ENCODE measurements around the gene TTLL7. TPM values are rescaled to one million over a fixed set of nuclear protein-coding genes. Genes with fewer than 3 reads are reported as not detected.
A peak's percentile ranks its signal among the peaks of the same experiment; 100 is the strongest.

The TTLL7 gene
- total and polyA plus RNA-seq, 8 donors = 3.9 to 15.0 (median 6.4) TPM

DNA sequence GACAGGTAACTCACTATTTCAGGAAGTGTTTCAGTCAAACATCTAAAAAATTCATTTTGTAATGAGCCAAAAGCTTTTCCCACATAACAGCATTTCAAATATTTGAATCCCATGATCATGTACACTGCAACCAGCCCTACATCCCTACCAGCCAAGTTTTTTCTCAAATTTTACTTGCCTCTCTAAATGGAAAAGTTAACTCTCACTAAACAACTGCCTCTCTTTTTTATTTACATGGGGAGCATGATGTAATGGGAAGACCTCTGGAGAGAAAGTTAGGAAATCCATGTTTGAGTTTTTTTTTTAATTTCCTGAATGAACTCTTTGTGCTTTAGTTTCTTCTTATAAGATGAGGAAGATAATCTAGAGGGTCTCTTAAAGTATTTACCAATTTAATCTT lies 70.5 kb downstream of the TTLL7 start:
- Histone ChIP-seq H3K36me3 (no peaks in the 10 kb centered on the region), H3K27ac (no peak overlapping the region), H3K9me3 (no peaks in the 10 kb centered on the region), H3K27me3 (no peaks in the 10 kb centered on the region), H3K4me3 (no peak overlapping the region), H3K4me1 (no peaks in the 10 kb centered on the region)
- intact Hi-C loops (cut with DNase I) = no loop called here
- TF ChIP-seq, protein P1, sequence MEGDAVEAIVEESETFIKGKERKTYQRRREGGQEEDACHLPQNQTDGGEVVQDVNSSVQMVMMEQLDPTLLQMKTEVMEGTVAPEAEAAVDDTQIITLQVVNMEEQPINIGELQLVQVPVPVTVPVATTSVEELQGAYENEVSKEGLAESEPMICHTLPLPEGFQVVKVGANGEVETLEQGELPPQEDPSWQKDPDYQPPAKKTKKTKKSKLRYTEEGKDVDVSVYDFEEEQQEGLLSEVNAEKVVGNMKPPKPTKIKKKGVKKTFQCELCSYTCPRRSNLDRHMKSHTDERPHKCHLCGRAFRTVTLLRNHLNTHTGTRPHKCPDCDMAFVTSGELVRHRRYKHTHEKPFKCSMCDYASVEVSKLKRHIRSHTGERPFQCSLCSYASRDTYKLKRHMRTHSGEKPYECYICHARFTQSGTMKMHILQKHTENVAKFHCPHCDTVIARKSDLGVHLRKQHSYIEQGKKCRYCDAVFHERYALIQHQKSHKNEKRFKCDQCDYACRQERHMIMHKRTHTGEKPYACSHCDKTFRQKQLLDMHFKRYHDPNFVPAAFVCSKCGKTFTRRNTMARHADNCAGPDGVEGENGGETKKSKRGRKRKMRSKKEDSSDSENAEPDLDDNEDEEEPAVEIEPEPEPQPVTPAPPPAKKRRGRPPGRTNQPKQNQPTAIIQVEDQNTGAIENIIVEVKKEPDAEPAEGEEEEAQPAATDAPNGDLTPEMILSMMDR (IDR thresholded peaks at IDR 0.05) = no peak
- peak in 1 of 4 donors; percentile 6 for DNase-seq
- ATAC-seq = peak; percentile 42

DNA sequence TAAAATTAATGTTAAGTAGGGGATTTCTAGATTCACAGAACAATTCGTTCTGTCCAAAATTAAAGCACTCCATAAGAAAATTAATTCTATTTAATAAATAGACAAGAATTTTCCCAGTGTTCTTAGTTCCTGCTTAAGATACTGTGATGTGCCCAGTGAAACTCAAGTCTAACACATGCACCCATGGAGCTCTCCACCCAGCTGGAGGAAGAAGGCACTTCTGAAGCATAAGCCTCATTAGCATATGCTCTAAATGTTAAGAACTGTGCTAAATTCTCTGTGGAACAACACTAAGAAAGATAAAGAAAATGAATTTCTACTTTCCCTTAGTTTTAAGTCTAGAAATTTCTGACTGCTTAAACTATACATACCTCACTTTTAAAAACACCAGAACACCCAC lies 71.2 kb downstream of the TTLL7 start:
- H3K27ac ChIP-seq = no peak overlapping the region
- no peaks in the 10 kb centered on the region for H3K9me3 ChIP-seq
- DNase-seq (no peak), ATAC-seq (peak; percentile 46)
- H3K4me1 ChIP-seq = no peaks in the 10 kb centered on the region
- H3K4me3 ChIP-seq = no peak overlapping the region
- no peaks in the 10 kb centered on the region for H3K36me3 ChIP-seq
- H3K27me3 ChIP-seq = no peaks in the 10 kb centered on the region
- intact Hi-C loops (cut with DNase I) = no loop called here
- TF ChIP-seq, protein P1 (IDR thresholded peaks at IDR 0.05) = no peak

DNA sequence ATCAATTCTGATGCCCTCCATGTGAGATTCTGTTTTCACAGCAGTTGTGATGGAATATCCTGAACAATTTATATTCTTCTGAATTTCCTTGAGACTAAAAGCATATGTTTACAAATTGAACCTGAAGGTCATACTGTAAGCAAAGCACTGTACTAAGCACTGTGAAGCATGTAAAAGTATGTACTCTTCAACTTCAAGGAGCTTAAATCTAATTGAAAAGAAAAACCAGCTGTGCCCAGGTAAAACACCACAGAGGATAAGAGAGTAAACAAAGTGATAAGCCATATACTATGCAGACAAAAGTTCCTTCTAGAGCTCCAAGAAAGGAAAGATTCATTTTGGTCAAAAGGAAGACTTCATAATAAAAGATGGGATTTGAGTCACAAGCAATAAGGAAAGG lies 71.9 kb downstream of the TTLL7 start:
- no peaks in the 10 kb centered on the region for H3K9me3 ChIP-seq
- DNase-seq (no peak), ATAC-seq (peak; percentile 77)
- no peaks in the 10 kb centered on the region for H3K27me3 ChIP-seq
- no peaks in the 10 kb centered on the region for H3K4me1 ChIP-seq
- no peak overlapping the region for H3K4me3 ChIP-seq
- no peak overlapping the region for H3K27ac ChIP-seq
- H3K36me3 ChIP-seq = no peaks in the 10 kb centered on the region
- TF ChIP-seq, protein P1 (IDR thresholded peaks at IDR 0.05) = no peak
- intact Hi-C loops (cut with DNase I) = no loop called here

DNA sequence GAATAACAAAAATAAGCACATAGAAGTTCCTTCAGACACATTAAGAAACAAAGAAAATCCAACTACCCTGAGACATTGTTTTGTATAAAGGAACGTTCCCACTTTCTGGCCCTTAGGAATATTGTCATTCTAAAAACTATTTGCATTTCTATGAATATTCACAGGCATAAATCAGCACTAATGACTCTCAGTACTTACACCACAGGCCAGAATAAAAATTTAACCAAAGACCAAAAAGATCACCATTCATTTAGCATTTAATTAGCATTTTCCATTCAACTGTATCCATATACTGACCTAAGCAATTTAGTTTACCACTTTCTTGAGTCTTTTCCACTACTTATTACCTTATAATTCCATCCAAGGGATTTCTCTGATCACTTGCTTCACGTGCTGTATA lies 75.4 kb downstream of the TTLL7 start:
- Histone ChIP-seq H3K36me3 (no peaks in the 10 kb centered on the region), H3K27me3 (no peaks in the 10 kb centered on the region), H3K9me3 (no peaks in the 10 kb centered on the region), H3K4me1 (no peaks in the 10 kb centered on the region), H3K27ac (no peak overlapping the region), H3K4me3 (no peak overlapping the region)
- ATAC-seq (no peak), DNase-seq (no peak)
- TF ChIP-seq, protein P1 (IDR thresholded peaks at IDR 0.05) = no peak
- intact Hi-C loops (cut with DNase I) = no loop called here

DNA sequence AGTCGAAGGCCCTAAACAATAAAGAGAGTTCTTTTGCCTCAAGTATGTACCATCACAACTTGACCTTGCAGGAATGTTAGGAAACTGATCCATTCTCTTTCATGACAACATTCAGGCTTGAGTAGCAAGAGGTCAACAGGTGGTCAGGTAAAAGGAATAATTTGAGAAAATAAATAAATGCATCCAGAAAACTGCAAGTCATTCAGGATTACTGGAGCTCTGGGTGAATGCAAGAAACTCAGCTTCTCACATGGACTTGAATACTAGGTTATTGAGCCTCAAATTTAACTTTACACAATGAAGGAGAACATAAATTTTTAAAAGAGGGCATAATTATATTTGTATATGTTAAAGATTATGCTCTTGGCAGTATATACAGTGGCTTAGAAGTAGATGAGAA lies 76.5 kb downstream of the TTLL7 start:
- TF ChIP-seq, protein P1 (IDR thresholded peaks at IDR 0.05) = no peak
- H3K9me3 ChIP-seq = no peaks in the 10 kb centered on the region
- intact Hi-C loops (cut with DNase I) = no loop called here
- no peak for DNase-seq
- no peak for ATAC-seq
- no peaks in the 10 kb centered on the region for H3K4me1 ChIP-seq
- H3K27me3 ChIP-seq = no peaks in the 10 kb centered on the region
- no peak overlapping the region for H3K27ac ChIP-seq
- H3K36me3 ChIP-seq = no peaks in the 10 kb centered on the region
- no peak overlapping the region for H3K4me3 ChIP-seq
